GM21529 (cell line): ENCODE results near the gene HRH1.

Source experiments
- ATAC-seq: cut with Tn5 transposase; IDR thresholded peaks from one replicate; pipeline ENCODE4 v1.9.1; 2021; ENCODE audit not compliant: unreplicated experiment

HRH1 gene

DNA sequence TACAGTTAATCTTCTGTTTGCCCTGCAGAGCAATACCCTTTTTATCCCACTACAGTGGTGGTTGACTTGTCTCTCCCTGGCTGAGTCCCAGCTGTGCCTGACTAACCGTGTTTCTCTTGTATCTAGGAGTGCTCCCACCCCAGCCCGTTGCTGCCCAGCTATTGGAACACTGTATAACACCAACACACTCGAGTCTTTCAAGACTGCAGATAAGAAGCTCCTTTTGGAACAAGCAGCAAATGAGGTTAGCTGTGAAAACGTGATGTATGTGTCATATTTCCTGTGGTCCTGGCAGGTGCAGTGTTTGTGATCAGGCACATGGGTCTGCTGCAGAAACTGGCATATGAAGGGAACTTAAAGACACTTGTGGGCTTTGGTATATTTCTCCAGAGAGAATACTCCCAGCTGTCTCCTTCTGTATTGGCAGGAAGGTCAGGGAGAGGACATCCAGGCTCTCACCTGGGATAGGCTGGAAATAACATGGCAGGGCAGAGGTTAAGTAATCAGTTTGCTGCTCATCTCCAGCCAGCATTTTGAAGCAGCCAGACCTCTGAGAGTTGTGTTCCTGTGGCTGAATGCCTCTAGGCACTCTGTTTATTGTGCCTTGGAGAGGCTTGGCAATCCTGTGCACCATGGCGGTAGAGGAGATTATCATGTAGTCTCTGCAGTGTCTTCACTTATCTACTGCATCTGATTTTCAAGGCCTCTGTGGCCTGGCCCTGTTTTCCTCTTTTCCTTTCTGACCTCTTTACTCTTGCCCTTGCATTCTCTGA lies 152.7 kb downstream of the HRH1 start:
- peak; percentile 52 for ATAC-seq

DNA sequence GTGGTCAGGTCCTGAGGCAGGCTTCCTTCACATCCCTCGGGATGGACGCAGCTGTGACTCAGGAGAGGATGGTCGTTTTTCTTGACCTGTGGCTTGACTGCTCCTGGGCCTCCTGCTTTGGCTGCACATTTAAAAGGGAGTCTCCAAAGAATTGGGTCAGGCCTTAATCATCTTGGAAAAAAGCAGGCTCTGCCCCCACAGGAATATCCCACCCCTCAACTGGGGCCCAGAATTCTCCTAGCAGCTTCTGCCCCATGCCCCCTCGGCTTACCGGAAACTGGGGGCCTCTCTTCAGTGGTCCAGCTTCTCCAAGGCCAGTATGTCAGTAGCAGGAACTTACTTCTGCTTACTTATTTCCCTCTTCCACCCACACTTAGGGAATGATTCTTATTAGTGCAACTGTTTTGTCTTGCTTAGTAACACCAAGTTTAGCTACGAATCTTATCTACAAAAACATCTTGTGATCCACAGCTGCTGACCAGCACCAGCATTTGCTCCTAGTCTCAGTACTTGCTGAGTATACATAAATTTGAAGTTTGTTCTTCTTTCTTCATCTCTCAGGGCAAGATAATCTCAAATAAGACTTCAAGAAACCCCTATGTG lies 153.6 kb downstream of the HRH1 start:
- no peak for ATAC-seq

DNA sequence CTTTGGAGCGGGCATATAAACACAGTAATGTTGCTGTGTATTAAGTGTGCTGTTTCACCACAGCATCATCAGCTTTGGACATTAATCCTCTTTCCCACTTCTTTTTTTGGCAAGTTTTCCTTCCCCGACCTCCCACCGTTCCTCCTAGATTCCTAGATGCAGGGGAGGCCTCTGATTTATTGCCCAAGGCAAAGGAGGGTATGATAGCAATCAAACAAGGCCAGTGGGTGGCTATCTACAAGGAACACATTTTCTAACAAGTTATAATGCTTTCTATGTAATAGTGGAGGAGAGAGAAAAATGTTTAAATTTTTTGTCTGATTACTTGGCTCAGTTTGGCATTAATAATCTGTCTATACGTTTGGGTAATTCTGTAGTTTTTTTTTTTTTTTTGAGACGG lies 156.0 kb downstream of the HRH1 start:
- ATAC-seq = no peak

DNA sequence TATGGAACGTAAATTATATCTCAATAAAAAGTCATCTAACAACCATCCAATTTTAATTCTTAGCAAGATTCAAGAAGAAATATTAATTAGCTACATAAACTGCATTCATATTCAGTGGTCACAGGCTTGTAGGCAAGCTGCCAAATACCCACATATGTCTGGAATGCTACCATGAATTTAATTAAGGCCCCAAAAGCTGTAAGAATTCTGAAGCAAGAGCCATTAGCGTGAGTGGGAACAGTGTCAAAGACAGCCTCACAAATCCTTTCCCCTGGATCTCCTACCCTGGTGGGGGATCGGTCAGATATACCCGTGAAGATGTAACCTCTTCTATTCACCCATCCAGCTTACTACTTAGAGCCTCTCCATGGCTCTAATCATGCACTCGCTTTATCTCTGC lies 157.9 kb downstream of the HRH1 start:
- ATAC-seq = no peak
